GM12875 (cell line): ENCODE measurements around the gene CADPS.

Experiments
- H3K4me3 ChIP-seq: one replicate; pipeline ENCODE4 v1.5.1; 2011; ENCODE audit warnings: low read depth, low read length, control low read depth
- CTCF ChIP-seq: IDR thresholded peaks from 2 replicates; pipeline ENCODE4 v1.5.1; 2011; ENCODE audit warnings: low read depth, mild to moderate bottlenecking, control low read depth, inconsistent platforms, low read length, moderate library complexity, borderline replicate concordance; ENCODE audit not compliant: insufficient read depth

CADPS gene

GRCh38 chr3:62888180-62888579, 13.0 kb upstream of the CADPS start:
- no peak overlapping the region for H3K4me3 ChIP-seq
- no peak for TF ChIP-seq CTCF

- TF ChIP-seq CTCF, result no peak
- H3K4me3 ChIP-seq, result no peak overlapping the region
Measured at GRCh38 chr3:62885136-62885535, 9.9 kb upstream of the CADPS start.

GRCh38 chr3:62884096-62884870, 9.1 kb upstream of the CADPS start:
- H3K4me3 ChIP-seq, result no peak overlapping the region
- no peak for TF ChIP-seq CTCF

- TF ChIP-seq CTCF, result no peak
- H3K4me3 ChIP-seq, result no peak overlapping the region
Measured at GRCh38 chr3:62882676-62883200, 7.5 kb upstream of the CADPS start.

- no peak for TF ChIP-seq CTCF
- H3K4me3 ChIP-seq, result no peak overlapping the region
Measured at GRCh38 chr3:62876064-62876463, 848 bp upstream of the CADPS start.

GRCh38 chr3:62875558-62876002, 364 bp upstream of the CADPS start:
- no peak overlapping the region for H3K4me3 ChIP-seq

More at GRCh38 chr3:62875558-62876002, 364 bp upstream of the CADPS start:
- no peak for TF ChIP-seq CTCF
